SU-DHL-6 (cell line): ENCODE measurements around the gene AKIP1.

ENCODE experiments used
- H2AFZ ChIP-seq: fragments of 200-600 bp; sonication (generic); 2 replicates; pipeline ENCODE4 v1.6.1; 2014; ENCODE audit warnings: low read depth, mild to moderate bottlenecking, moderate library complexity, mixed read lengths, antibody characterized with exemption, low read length; ENCODE audit not compliant: severe bottlenecking
- H3F3A ChIP-seq: fragments of 200-600 bp; shearing (Covaris generic); 2 replicates; pipeline ENCODE4 v1.6.0; 2016; ENCODE audit warnings: antibody characterized with exemption, mild to moderate bottlenecking; ENCODE audit not compliant: insufficient read depth
- H3K27ac ChIP-seq: fragments of 200-600 bp; sonication (generic); 2 replicates; pipeline ENCODE4 v1.5.1; 2016; ENCODE audit warnings: low read depth, mild to moderate bottlenecking, low read length, moderate library complexity, mixed read lengths
- H3K27me3 ChIP-seq: fragments of 200-600 bp; sonication (generic), shearing (Covaris generic); 2 replicates; pipeline ENCODE4 v1.6.0; 2014; ENCODE audit warnings: mild to moderate bottlenecking, low read length
- H3K36me3 ChIP-seq: fragments of 200-600 bp; sonication (generic); 2 replicates; pipeline ENCODE4 v1.6.1; 2014; ENCODE audit warnings: mild to moderate bottlenecking, low read length, mixed read lengths
- H3K4me2 ChIP-seq: fragments of 300-600, 200-600 bp; shearing (Covaris generic), sonication (generic); 2 replicates; pipeline ENCODE4 v1.6.0; 2014; ENCODE audit warnings: low read length, low read depth, mild to moderate bottlenecking; ENCODE audit not compliant: poor library complexity, severe bottlenecking
- H3K4me3 ChIP-seq: fragments of 200-600 bp; sonication (generic); 2 replicates; pipeline ENCODE4 v1.5.1; 2014; ENCODE audit warnings: antibody characterized with exemption, low read length, mild to moderate bottlenecking, mixed read lengths; ENCODE audit not compliant: insufficient read depth, poor library complexity, severe bottlenecking
- H3K79me2 ChIP-seq: fragments of 200-600 bp; sonication (generic); 2 replicates; pipeline ENCODE4 v1.6.1; 2014; ENCODE audit warnings: mild to moderate bottlenecking, low read length, moderate library complexity; ENCODE audit not compliant: insufficient read depth
- H3K9ac ChIP-seq: fragments of 200-600 bp; sonication (generic); 2 replicates; pipeline ENCODE4 v1.7.0; 2014; ENCODE audit warnings: mild to moderate bottlenecking, low read length
- H3K9me2 ChIP-seq: fragments of 200-600 bp; sonication (generic); replicated peaks from 2 replicates; pipeline ENCODE4 v1.6.1; 2014; ENCODE audit warnings: low read length; ENCODE audit not compliant: insufficient read depth
- H3K9me3 ChIP-seq: fragments of 200-600 bp; sonication (generic); 2 replicates; pipeline ENCODE4 v1.6.1; 2014; ENCODE audit warnings: low read length, mixed read lengths; ENCODE audit not compliant: insufficient read depth
- H4K20me1 ChIP-seq: fragments of 200-600 bp; sonication (generic); 2 replicates; pipeline ENCODE4 v1.6.1; 2014; ENCODE audit warnings: low read depth, mild to moderate bottlenecking, antibody characterized with exemption, low read length, moderate library complexity, mixed read lengths
- EZH2phosphoT487 ChIP-seq: fragments of 200-600 bp; sonication (generic), shearing (Covaris generic); conservative IDR thresholded peaks from 2 replicates; pipeline ENCODE4 v1.6.1; 2018; ENCODE audit warnings: mild to moderate bottlenecking, antibody characterized with exemption, low read length, moderate library complexity, mixed read lengths
- TF ChIP-seq, protein P1 (sequence below): fragments of 200-600 bp; sonication (generic); IDR thresholded peaks from one replicate; pipeline ENCODE4 v1.5.1; 2017; ENCODE audit warnings: antibody characterized with exemption, mild to moderate bottlenecking, low read length, moderate library complexity; ENCODE audit not compliant: insufficient read depth, poor library complexity, severe bottlenecking

AKIP1 gene

DNA sequence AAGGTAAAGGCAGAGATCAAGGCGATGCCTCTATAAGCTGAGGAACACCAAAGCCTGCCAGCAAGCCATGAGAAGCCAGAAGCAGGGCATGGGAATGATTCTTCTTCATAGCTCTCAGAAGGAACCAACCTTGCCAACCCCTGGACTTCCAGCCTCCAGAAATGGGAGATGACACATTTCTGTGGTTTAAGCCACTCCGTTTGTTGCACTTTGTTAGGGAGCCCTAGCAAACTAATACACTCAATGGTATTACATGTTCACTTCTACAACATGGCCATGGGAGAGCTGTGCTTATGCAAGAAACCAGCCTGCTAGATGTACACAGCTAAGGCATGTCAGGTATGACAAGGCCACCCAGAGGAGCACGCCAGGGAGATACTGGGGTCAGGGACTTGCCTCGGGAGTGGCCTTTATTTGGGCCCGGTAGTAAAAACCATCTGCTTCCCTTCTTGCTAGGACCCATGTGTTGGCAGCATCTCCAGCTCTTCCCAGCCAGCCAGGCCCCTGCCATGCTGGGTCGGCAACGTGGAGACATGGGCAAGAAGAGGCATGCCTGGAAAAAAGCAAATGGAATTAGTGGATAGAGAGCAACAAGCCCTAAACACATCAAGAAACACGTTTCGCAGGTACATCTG lies 18.1 kb downstream of the AKIP1 start:
- TF ChIP-seq EZH2phosphoT487 = no peak
- TF ChIP-seq, protein P1, sequence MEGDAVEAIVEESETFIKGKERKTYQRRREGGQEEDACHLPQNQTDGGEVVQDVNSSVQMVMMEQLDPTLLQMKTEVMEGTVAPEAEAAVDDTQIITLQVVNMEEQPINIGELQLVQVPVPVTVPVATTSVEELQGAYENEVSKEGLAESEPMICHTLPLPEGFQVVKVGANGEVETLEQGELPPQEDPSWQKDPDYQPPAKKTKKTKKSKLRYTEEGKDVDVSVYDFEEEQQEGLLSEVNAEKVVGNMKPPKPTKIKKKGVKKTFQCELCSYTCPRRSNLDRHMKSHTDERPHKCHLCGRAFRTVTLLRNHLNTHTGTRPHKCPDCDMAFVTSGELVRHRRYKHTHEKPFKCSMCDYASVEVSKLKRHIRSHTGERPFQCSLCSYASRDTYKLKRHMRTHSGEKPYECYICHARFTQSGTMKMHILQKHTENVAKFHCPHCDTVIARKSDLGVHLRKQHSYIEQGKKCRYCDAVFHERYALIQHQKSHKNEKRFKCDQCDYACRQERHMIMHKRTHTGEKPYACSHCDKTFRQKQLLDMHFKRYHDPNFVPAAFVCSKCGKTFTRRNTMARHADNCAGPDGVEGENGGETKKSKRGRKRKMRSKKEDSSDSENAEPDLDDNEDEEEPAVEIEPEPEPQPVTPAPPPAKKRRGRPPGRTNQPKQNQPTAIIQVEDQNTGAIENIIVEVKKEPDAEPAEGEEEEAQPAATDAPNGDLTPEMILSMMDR = no peak
- H3K27me3 ChIP-seq = no peaks in the 10 kb centered on the region
- no peak overlapping the region for H3K27ac ChIP-seq
- H2AFZ ChIP-seq = no peak overlapping the region
- no peaks in the 10 kb centered on the region for H3K36me3 ChIP-seq
- H3K9me2 ChIP-seq = no peaks in the 10 kb centered on the region
- H3K79me2 ChIP-seq = no peaks in the 10 kb centered on the region
- no peaks in the 10 kb centered on the region for H3K9me3 ChIP-seq
- no peak overlapping the region for H3K9ac ChIP-seq
- H3K4me3 ChIP-seq = no peak overlapping the region
- H3K4me2 ChIP-seq = no peak overlapping the region
- H3F3A ChIP-seq = no peaks in the 10 kb centered on the region
- no peaks in the 10 kb centered on the region for H4K20me1 ChIP-seq

DNA sequence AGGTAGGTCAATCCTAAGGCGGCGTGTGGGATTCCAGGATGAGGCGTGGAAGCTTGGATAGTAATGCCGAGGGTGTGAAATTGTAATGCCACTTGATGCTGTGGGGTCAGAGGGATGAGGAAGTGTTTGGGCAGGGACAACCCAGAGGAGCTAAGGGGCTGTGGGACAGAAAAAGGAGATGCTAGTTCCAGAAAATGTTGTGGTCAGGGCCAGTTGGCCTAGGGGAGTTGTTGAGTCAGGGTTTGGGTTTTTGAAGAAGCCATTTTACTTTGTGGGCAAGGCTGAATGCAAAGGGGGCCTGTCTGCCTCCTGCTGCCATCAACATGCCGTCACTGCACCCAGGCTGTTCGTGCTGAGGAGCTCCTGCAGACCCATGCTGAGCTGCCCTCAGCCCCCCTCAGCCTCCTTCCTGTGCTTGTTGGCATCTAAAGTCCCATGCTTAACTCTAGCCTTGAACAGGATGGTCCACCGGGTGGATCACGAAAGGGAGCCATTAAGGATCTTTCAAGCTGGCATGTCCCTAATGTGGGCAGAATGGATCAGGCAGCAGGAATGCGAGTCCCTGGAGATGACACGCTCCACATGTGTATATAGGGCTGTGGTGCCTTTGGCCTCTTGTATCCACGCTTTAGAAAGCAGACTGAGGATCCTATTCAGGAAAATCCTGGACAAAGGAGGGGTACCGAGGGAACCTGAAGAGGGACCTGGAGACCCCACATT lies 19.6 kb downstream of the AKIP1 start:
- Histone ChIP-seq H3K9me2 (no peaks in the 10 kb centered on the region), H4K20me1 (no peaks in the 10 kb centered on the region), H3K27ac (no peak overlapping the region), H3K9me3 (no peaks in the 10 kb centered on the region), H3F3A (no peaks in the 10 kb centered on the region), H3K27me3 (no peaks in the 10 kb centered on the region), H3K9ac (no peak overlapping the region), H3K4me2 (no peak overlapping the region), H3K4me3 (no peak overlapping the region), H3K79me2 (no peaks in the 10 kb centered on the region), H2AFZ (no peak overlapping the region), H3K36me3 (no peaks in the 10 kb centered on the region)
- no peak for TF ChIP-seq EZH2phosphoT487
- TF ChIP-seq, protein P1 = no peak

DNA sequence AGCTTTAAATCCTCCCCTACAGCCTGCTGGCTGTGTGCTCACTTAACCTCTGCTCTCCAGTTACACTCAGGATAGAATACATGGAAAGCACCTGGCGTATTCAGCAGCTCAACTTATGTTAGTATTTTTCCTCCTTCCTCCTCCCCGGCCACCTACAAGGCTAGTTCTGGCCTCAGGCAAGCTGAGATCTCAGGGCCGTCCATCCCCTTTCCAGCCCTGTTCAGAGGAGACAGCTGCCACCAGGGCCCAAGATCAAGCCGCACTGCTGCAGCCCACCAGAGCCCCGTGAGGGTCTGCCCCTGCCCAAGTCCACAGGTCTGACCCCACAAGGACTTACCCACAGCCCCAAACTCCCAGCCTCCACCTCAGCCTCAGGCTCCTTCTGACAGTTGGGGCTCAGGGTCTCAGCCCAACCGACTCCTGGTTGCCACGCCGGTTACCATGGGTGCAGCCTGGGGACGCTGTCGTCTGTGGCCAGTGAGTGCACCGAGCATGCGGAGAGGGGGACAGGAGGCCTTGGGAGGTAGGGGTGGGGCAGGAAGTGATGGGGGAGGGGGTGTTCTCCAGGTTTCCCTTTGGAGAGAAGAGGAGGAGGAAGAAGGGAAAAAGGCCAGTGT lies 21.7 kb downstream of the AKIP1 start, which contains the start of gene C11orf16:
Gene C11orf16, minus strand, starts transcription at position 384 of the 617 bp plus-strand sequence. CDS start 639 bp downstream, outside the sequence.
- Histone ChIP-seq H4K20me1 (no peaks in the 10 kb centered on the region), H3K4me2 (no peak within 1 kb of the TSS), H3K9me3 (no peaks in the 10 kb centered on the region), H3K4me3 (no peak within 1 kb of the TSS), H3K36me3 (no peaks in the 10 kb centered on the region), H3F3A (no peaks in the 10 kb centered on the region), H3K9ac (no peak within 1 kb of the TSS), H3K9me2 (no peaks in the 10 kb centered on the region), H3K27ac (no peak within 1 kb of the TSS), H3K27me3 (no peaks in the 10 kb centered on the region), H3K79me2 (no peaks in the 10 kb centered on the region), H2AFZ (no peak within 1 kb of the TSS)
- TF ChIP-seq, protein P1 = no peak
- TF ChIP-seq EZH2phosphoT487 = no peak
